Glomerular visceral epithelial cell (primary cell): ENCODE data around the gene DCAF12.
A peak's percentile ranks its signal among the peaks of the same experiment; 100 is the strongest.

Experiments
- DNase-seq: peaks from one replicate; pipeline ENCODE4 v3.0.0-alpha.2; 2016; ENCODE audit errors: extremely low spot score

Gene DCAF12

GRCh38 chr9:34125681-34126206 lies 754 bp downstream of the DCAF12 start:
- DNase-seq, result peak; percentile 34

- no peak for DNase-seq
These were observed 1.6 kb downstream of the DCAF12 start for GRCh38 chr9:34124926-34125325.

GRCh38 chr9:34124099-34124498 lies 2.4 kb downstream of the DCAF12 start:
- no peak for DNase-seq

- no peak for DNase-seq
These were observed 2.8 kb downstream of the DCAF12 start for GRCh38 chr9:34123682-34124081.

GRCh38 chr9:34121996-34122395 lies 4.5 kb downstream of the DCAF12 start:
- DNase-seq, result no peak

- no peak for DNase-seq
These were observed 6.8 kb downstream of the DCAF12 start for GRCh38 chr9:34119713-34120112.

- DNase-seq, result no peak
These were observed 12.1 kb downstream of the DCAF12 start for GRCh38 chr9:34114436-34114835.

- DNase-seq, result no peak
These were observed 20.4 kb downstream of the DCAF12 start for GRCh38 chr9:34106110-34106509.

GRCh38 chr9:34102796-34103195 lies 23.7 kb downstream of the DCAF12 start:
- no peak for DNase-seq

GRCh38 chr9:34098307-34098706 lies 28.2 kb downstream of the DCAF12 start:
- DNase-seq, result no peak

GRCh38 chr9:34097865-34098264 lies 28.6 kb downstream of the DCAF12 start:
- DNase-seq, result no peak

- DNase-seq, result no peak
These were observed 29.7 kb downstream of the DCAF12 start for GRCh38 chr9:34096751-34097150.

GRCh38 chr9:34093578-34093977 lies 32.9 kb downstream of the DCAF12 start:
- DNase-seq, result no peak

GRCh38 chr9:34089311-34089710 lies 37.2 kb downstream of the DCAF12 start:
- no peak for DNase-seq

- no peak for DNase-seq
These were observed 39.1 kb downstream of the DCAF12 start for GRCh38 chr9:34087370-34087769.

- DNase-seq, result no peak
These were observed 39.6 kb downstream of the DCAF12 start for GRCh38 chr9:34086864-34087263.

GRCh38 chr9:34085581-34086500 lies 40.7 kb downstream of the DCAF12 start:
- no peak for DNase-seq

- no peak for DNase-seq
These were observed 41.9 kb downstream of the DCAF12 start for GRCh38 chr9:34084562-34084961.

- DNase-seq, result peak; percentile 50
These were observed 47.3 kb downstream of the DCAF12 start for GRCh38 chr9:34079181-34079580.

- DNase-seq, result peak; percentile 84
These were observed 53.5 kb downstream of the DCAF12 start for GRCh38 chr9:34072868-34073590.

- peak; percentile 26 for DNase-seq
These were observed 54.1 kb downstream of the DCAF12 start for GRCh38 chr9:34072410-34072809.

- DNase-seq, result no peak
These were observed 55.7 kb downstream of the DCAF12 start for GRCh38 chr9:34070606-34071324.
